GOT3 (cell line): ENCODE results near the gene HCFC1.

ENCODE experiments used
- DNase-seq: peaks from one replicate; lab custom pipeline; 2025; ENCODE audit warnings: mixed read lengths; lab: John Stamatoyannopoulos, UW

HCFC1 gene

GRCh38 chrX:153971450-153972367 is at the start of gene HCFC1:
Gene HCFC1 (minus strand): TSS chrX:153971818. CDS start chrX:153970840, 978 bp downstream.
- DNase-seq, result peak; percentile 63

- no peak for DNase-seq
Observed at GRCh38 chrX:154021131-154021611, 49.6 kb upstream of the HCFC1 start.

GRCh38 chrX:154020536-154021115 is 49.0 kb upstream of the HCFC1 start:
- DNase-seq, result no peak

GRCh38 chrX:154019633-154020528 is 48.3 kb upstream of the HCFC1 start, which contains the start of gene IRAK1:
Gene IRAK1 (minus strand): TSS chrX:154019902. CDS start chrX:154019812, 90 bp downstream.
- peak; percentile 35 for DNase-seq

- no peak for DNase-seq
Observed at GRCh38 chrX:154019061-154019621, 47.5 kb upstream of the HCFC1 start.

- no peak for DNase-seq
Observed at GRCh38 chrX:154018518-154019060, 47.0 kb upstream of the HCFC1 start.

GRCh38 chrX:154017766-154018517 is 46.3 kb upstream of the HCFC1 start:
- no peak for DNase-seq

GRCh38 chrX:154016366-154017076 is 44.9 kb upstream of the HCFC1 start:
- DNase-seq, result no peak

- DNase-seq, result no peak
Observed at GRCh38 chrX:154015581-154016264, 44.1 kb upstream of the HCFC1 start.

GRCh38 chrX:154014429-154015380 is 43.1 kb upstream of the HCFC1 start:
- DNase-seq, result no peak

- no peak for DNase-seq
Observed at GRCh38 chrX:154013614-154014360, 42.2 kb upstream of the HCFC1 start.

- DNase-seq, result no peak
Observed at GRCh38 chrX:154013001-154013421, 41.4 kb upstream of the HCFC1 start.

- DNase-seq, result no peak
Observed at GRCh38 chrX:154012336-154012991, 40.8 kb upstream of the HCFC1 start.

- no peak for DNase-seq
Observed at GRCh38 chrX:154011376-154012335, 40.0 kb upstream of the HCFC1 start.

GRCh38 chrX:154010330-154011087 is 38.9 kb upstream of the HCFC1 start:
- no peak for DNase-seq
